ENCODE data around the gene MKRN2OS. TPM values are rescaled to one million over a fixed set of nuclear protein-coding genes. Genes with fewer than 3 reads are reported as not detected.
A peak's percentile ranks its signal among the peaks of the same experiment; 100 is the strongest.

MKRN2OS gene
- total and polyA plus RNA-seq, 2 experiments from 2014 or later = 0.31 TPM; not detected in 1

DNA sequence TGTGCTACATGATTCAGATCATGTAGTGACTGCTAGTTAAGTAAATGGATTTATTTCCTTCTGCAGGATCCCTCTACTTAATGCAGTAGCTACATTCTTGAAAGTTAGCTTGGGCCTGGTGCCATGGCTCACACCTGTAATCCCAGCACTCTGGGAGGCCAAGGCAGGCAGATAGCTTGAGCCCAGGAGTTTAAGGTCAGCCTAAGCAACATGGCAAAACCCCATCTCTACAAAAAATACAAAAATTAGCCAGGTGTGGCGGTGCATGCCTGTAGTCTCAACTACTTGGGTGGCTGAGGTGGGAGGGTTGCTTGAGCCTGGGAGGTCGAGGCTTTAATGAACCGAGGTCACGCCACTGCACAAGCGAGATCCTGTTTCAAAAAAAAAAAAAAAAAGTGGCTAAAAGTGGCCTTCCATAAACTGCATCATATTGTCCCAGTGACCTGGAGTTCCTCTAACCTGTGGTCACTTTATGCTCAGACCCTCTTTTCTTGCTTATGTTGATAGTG, 39.0 kb downstream of the MKRN2OS start:
- H3K27me3 ChIP-seq = no peaks in the 10 kb centered on the region
- TF ChIP-seq, protein P1, sequence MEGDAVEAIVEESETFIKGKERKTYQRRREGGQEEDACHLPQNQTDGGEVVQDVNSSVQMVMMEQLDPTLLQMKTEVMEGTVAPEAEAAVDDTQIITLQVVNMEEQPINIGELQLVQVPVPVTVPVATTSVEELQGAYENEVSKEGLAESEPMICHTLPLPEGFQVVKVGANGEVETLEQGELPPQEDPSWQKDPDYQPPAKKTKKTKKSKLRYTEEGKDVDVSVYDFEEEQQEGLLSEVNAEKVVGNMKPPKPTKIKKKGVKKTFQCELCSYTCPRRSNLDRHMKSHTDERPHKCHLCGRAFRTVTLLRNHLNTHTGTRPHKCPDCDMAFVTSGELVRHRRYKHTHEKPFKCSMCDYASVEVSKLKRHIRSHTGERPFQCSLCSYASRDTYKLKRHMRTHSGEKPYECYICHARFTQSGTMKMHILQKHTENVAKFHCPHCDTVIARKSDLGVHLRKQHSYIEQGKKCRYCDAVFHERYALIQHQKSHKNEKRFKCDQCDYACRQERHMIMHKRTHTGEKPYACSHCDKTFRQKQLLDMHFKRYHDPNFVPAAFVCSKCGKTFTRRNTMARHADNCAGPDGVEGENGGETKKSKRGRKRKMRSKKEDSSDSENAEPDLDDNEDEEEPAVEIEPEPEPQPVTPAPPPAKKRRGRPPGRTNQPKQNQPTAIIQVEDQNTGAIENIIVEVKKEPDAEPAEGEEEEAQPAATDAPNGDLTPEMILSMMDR (IDR thresholded peaks at IDR 0.05; ENCODE audit: low read depth, low read length) = no peak

DNA sequence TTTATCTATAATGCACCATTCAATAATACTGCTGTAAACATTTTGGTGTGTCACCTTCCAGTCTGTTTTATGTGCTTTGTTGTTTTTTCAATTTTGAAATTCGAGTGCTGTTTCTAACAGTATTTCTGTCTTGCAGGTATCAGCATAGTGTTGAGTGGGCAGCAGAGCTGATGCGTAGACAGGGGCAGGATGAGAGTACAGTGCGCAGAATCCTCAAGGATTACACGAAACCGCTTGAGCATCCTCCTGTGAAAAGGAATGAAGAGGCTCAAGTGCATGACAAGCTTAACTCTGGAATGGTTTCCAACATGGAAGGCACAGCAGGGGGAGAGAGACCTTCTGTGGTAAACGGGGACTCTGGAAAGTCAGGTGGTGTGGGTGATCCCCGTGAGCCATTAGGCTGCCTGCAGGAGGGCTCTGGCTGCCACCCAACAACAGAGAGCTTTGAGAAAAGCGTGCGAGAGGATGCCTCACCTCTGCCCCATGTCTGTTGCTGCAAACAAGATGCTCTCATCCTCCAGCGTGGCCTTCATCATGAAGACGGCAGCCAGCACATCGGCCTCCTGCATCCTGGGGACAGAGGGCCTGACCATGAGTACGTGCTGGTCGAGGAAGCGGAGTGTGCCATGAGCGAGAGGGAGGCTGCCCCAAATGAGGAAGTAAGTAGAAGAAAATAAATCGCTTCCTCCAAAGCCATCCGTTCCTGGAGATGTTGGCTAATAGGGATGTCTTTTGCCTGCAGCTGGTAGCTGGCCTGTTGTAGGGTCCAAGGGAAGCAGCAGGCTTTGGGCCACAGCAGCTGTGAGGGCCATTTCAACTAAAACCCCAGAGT, 42.0 kb downstream of the MKRN2OS start:
- H3K4me1 ChIP-seq (ENCODE audit: low read depth) = peaks cover 7% of the 10 kb centered on the region
- no peak for DNase-seq (ENCODE audit: low read depth in 1 of 2, low spot score in 1 of 2)
- H3K27me3 ChIP-seq = no peaks in the 10 kb centered on the region
- no peak overlapping the region for H3K4me3 ChIP-seq
- H3K9me3 ChIP-seq (ENCODE audit: low read depth) = no peaks in the 10 kb centered on the region
- no peak overlapping the region for H3K27ac ChIP-seq
- TF ChIP-seq, protein P1 (IDR thresholded peaks at IDR 0.05; ENCODE audit: low read depth, low read length) = no peak
- peaks cover 31% of the 10 kb centered on the region for H3K36me3 ChIP-seq

More for the DNA sequence above, 39.0 kb downstream of the MKRN2OS start:
- Histone ChIP-seq H3K36me3 (peaks cover 19% of the 10 kb centered on the region), H3K27ac (no peak overlapping the region), H3K4me1 (ENCODE audit: low read depth) (peaks cover 7% of the 10 kb centered on the region), H3K9me3 (ENCODE audit: low read depth) (no peaks in the 10 kb centered on the region), H3K4me3 (no peak overlapping the region)
- DNase-seq (ENCODE audit: low read depth in 1 of 2, low spot score in 1 of 2) = no peak

DNA sequence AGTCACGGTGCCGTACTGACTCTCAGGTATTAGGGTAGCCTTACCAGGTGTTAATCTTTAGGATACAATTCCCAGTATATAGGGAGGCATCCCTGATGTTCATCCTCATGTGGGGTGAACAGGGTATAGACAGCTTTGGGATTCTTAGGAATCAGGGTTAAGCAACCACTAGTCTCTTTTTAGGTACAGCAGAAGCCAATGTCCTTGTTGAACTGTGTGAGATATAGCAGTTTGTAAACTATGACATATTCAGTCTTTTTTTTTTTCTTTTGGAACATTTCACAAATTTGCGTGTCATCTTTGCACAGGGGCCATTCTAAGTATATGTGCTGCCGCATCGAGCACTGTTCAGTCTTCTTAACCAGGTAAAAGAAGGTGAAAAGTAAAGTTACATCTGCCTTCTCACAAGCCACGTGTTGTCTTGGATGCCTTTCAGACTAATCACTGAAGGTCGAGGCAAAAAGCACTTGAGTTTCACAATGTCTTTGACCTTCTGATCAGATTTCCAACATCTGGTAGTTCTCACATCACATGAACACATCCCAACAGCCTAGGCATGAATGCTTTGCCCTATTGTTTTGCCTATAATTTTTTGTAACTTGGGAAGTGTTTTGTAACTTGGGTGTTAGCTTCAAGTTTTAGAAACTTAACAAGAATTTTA, 43.8 kb downstream of the MKRN2OS start:
- no peaks in the 10 kb centered on the region for H3K9me3 ChIP-seq (ENCODE audit: low read depth)
- peaks cover 7% of the 10 kb centered on the region for H3K4me1 ChIP-seq (ENCODE audit: low read depth)
- H3K4me3 ChIP-seq = no peak overlapping the region
- H3K36me3 ChIP-seq = peaks cover 31% of the 10 kb centered on the region
- peak overlapping the region; percentile 7 for H3K27ac ChIP-seq
- H3K27me3 ChIP-seq = no peaks in the 10 kb centered on the region
- TF ChIP-seq, protein P1 (IDR thresholded peaks at IDR 0.05; ENCODE audit: low read depth, low read length) = no peak
- peak; percentile 50 to 86 for DNase-seq (ENCODE audit: low read depth in 1 of 2, low spot score in 1 of 2)

DNA sequence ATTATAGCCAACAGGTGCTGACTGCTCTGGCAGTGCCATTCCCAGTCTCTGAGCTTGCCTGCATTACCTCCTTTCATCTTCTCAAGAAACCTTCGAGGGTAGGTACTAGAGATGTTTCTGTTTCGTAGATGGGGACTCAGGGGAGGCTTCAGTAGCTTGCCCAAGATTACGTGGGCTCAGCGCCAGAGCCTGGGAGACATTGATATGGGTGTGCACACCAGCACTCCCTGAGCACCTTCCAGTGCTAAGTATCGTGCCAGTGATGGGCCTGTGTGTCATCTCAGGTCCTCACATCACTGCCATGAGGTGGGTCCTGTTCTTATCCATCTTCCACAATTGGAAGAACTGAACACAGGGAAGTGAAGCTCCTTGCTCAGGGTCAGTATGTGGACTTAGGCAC, 45.8 kb downstream of the MKRN2OS start:
- no peaks in the 10 kb centered on the region for H3K27me3 ChIP-seq
- peaks cover 30% of the 10 kb centered on the region for H3K36me3 ChIP-seq
- H3K27ac ChIP-seq = no peak overlapping the region
- no peak overlapping the region for H3K4me3 ChIP-seq
- H3K4me1 ChIP-seq (ENCODE audit: low read depth) = peaks cover 7% of the 10 kb centered on the region
- DNase-seq (ENCODE audit: low read depth in 1 of 2, low spot score in 1 of 2) = no peak
- H3K9me3 ChIP-seq (ENCODE audit: low read depth) = no peaks in the 10 kb centered on the region
- TF ChIP-seq, protein P1 (IDR thresholded peaks at IDR 0.05; ENCODE audit: low read depth, low read length) = no peak

DNA sequence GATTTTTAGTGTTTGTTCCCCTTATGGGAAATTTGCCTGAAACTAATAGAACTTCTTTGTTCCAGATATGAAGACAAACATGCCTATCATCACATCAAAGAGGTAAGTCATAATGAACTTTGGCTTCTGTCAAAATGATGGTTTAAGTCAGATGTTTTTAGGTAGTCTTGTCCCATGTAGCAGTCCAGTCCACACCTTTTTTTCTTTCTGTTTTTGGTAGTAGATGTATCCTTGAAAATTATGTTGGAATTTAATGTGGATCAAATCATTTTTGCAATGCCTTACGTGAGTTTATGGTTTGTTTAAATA, 48.9 kb downstream of the MKRN2OS start:
- DNase-seq (ENCODE audit: low read depth in 1 of 2, low spot score in 1 of 2) = no peak
- Histone ChIP-seq H3K27ac (no peak overlapping the region), H3K27me3 (no peaks in the 10 kb centered on the region), H3K36me3 (peaks cover 30% of the 10 kb centered on the region), H3K4me3 (no peak overlapping the region), H3K4me1 (ENCODE audit: low read depth) (peaks cover under 1% of the 10 kb centered on the region), H3K9me3 (ENCODE audit: low read depth) (no peaks in the 10 kb centered on the region)
- TF ChIP-seq, protein P1 (IDR thresholded peaks at IDR 0.05; ENCODE audit: low read depth, low read length) = no peak

Data from cardiac muscle cell (in vitro differentiated cells and primary cell).